ENCODE data around the gene FGFBP2. TPM values are rescaled to one million over a fixed set of nuclear protein-coding genes. Genes with fewer than 3 reads are reported as not detected.

Gene FGFBP2
- total RNA-seq, 3 donors from 2014 or later (not counting 1 experiment from before 2014, with no cell fraction given), result 644 to 736 (median 713) TPM

DNA sequence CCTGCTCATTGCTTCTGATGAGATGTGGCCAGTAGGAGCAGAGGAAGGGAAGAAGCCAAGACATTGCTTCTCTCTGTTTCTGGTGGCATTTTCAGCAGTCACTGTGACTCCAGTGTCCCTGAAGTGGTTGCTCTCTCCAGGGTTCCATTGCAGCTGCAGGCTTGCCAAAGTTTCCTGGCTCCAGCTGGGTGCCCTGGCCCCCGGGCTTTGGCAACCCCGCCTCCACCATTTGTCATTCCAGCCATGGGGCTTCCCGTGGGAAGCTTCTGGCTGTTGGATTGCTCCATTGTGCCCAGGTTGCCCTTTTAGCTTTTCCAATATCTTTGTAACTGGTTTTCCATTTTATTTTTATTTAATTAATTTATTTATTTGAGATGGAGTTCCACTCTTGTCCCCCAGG, 37.1 kb downstream of the FGFBP2 start:
- H3K9me3 Mint-ChIP-seq, result no peaks in the 10 kb centered on the region
- intact Hi-C loops (cut with micrococcal nuclease), result no loop called here
- no peak overlapping the region for H3K27ac Mint-ChIP-seq
- Histone ChIP-seq H3K27ac (ENCODE audit: low read length) (no peak overlapping the region), H3K9me3 (ENCODE audit: control insufficient read depth, insufficient read depth, low read length) (no peaks in the 10 kb centered on the region), H3K36me3 (ENCODE audit: control insufficient read depth, insufficient read depth, low read length) (no peaks in the 10 kb centered on the region), H3K4me1 (ENCODE audit: control insufficient read depth, insufficient read depth, low read length) (no peaks in the 10 kb centered on the region), H3K4me3 (ENCODE audit: low read length) (no peak overlapping the region), H3K27me3 (ENCODE audit: control insufficient read depth, insufficient read depth, low read length) (no peaks in the 10 kb centered on the region)
- peaks cover 2 to 14% of the 10 kb centered on the region in 2 donors for H3K27me3 Mint-ChIP-seq (ENCODE audit: low read depth in 2 of 2)
- peaks cover 5 to 10% of the 10 kb centered on the region in 2 donors for H3K4me1 Mint-ChIP-seq
- no peak overlapping the region for H3K4me3 Mint-ChIP-seq
- TF ChIP-seq CTCF (IDR thresholded peaks at IDR 0.05), result no peak
- H3K36me3 Mint-ChIP-seq, result no peaks in the 10 kb centered on the region
- WGBS (ENCODE audit: insufficient coverage), result 88% methylated on average over 3 of the region's 3 CpGs
- ATAC-seq (no peak), DNase-seq (no peak)

- no peak for ATAC-seq
- H3K9me3 ChIP-seq (ENCODE audit: control insufficient read depth, insufficient read depth, low read length), result no peaks in the 10 kb centered on the region
- no peak overlapping the region for H3K27ac Mint-ChIP-seq
- no peaks in the 10 kb centered on the region for H3K36me3 Mint-ChIP-seq
- no peak overlapping the region for H3K27ac ChIP-seq (ENCODE audit: low read length)
- H3K4me3 Mint-ChIP-seq, result no peak overlapping the region
- no peaks in the 10 kb centered on the region for H3K4me1 ChIP-seq (ENCODE audit: control insufficient read depth, insufficient read depth, low read length)
- H3K27me3 Mint-ChIP-seq (ENCODE audit: low read depth in 2 of 2), result peaks cover 8 to 28% of the 10 kb centered on the region in 2 donors
- no peak for DNase-seq
- intact Hi-C loops (cut with micrococcal nuclease), result no loop called here
- no peak for TF ChIP-seq CTCF (IDR thresholded peaks at IDR 0.05)
- H3K4me3 ChIP-seq (ENCODE audit: low read length), result no peak overlapping the region
- 95% methylated on average over 1 of the region's 1 CpG for WGBS (ENCODE audit: insufficient coverage)
- no peaks in the 10 kb centered on the region for H3K36me3 ChIP-seq (ENCODE audit: control insufficient read depth, insufficient read depth, low read length)
- no peaks in the 10 kb centered on the region for H3K9me3 Mint-ChIP-seq
- no peaks in the 10 kb centered on the region for H3K27me3 ChIP-seq (ENCODE audit: control insufficient read depth, insufficient read depth, low read length)
- no peaks in the 10 kb centered on the region for H3K4me1 Mint-ChIP-seq
These were observed 41.4 kb downstream of the FGFBP2 start for GRCh38 chr4:15921592-15921932.

- no peaks in the 10 kb centered on the region for H3K9me3 Mint-ChIP-seq
- H3K27ac ChIP-seq (ENCODE audit: low read length), result no peak overlapping the region
- no peaks in the 10 kb centered on the region for H3K27me3 ChIP-seq (ENCODE audit: control insufficient read depth, insufficient read depth, low read length)
- H3K27me3 Mint-ChIP-seq (ENCODE audit: low read depth in 2 of 2), result peaks cover 8 to 28% of the 10 kb centered on the region in 2 donors
- no peaks in the 10 kb centered on the region for H3K36me3 ChIP-seq (ENCODE audit: control insufficient read depth, insufficient read depth, low read length)
- H3K4me1 Mint-ChIP-seq, result peaks cover 0 to under 1% of the 10 kb centered on the region in 2 donors
- H3K4me3 ChIP-seq (ENCODE audit: low read length), result no peak overlapping the region
- no peak for TF ChIP-seq CTCF (IDR thresholded peaks at IDR 0.05)
- no peak overlapping the region for H3K27ac Mint-ChIP-seq
- H3K9me3 ChIP-seq (ENCODE audit: control insufficient read depth, insufficient read depth, low read length), result no peaks in the 10 kb centered on the region
- H3K4me3 Mint-ChIP-seq, result no peak overlapping the region
- intact Hi-C loops (cut with micrococcal nuclease), result no loop called here
- WGBS (ENCODE audit: insufficient coverage), result 88% methylated on average over 3 of the region's 4 CpGs
- ATAC-seq (no peak), DNase-seq (no peak)
- H3K4me1 ChIP-seq (ENCODE audit: control insufficient read depth, insufficient read depth, low read length), result no peaks in the 10 kb centered on the region
- H3K36me3 Mint-ChIP-seq, result no peaks in the 10 kb centered on the region
These were observed 42.0 kb downstream of the FGFBP2 start for GRCh38 chr4:15920723-15921591.
